ENCODE measurements around the gene TUBB2B. TPM values are rescaled to one million over a fixed set of nuclear protein-coding genes. Genes with fewer than 3 reads are reported as not detected.
"Not testable (repeated sequence)": the region's sequence is repeated elsewhere in the genome, so short reads cannot be mapped to it uniquely, and the experiment has no call there.

Gene TUBB2B
- total and polyA plus RNA-seq, 2 experiments from 2014 or later, result 29.8 to 57.6 TPM

DNA sequence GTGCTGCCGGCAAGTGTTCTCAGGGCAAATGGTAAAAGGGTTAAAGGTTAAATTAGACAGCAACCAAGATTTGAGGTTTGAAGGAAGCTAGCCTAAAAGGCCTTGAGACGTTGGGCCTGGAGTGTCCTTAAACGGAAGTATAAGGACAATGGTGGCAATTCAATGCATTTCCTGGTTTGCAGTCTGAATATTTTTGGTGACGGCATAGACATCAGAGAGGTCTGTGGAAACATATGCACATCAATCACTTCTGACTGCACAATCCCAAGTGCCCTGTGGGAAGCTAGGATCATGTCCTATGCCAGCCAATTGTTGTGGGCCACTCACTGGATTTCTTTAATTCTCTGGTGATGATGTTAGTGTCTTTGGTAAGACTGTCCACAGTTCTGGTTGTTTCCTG, 44.4 kb downstream of the TUBB2B start:
- Histone ChIP-seq H3K27ac (no peak overlapping the region), H3K4me3 (no peak overlapping the region), H3K4me1 (ENCODE audit: low read depth) (no peaks in the 10 kb centered on the region), H3K9me3 (ENCODE audit: low read depth) (no peaks in the 10 kb centered on the region), H3K27me3 (no peaks in the 10 kb centered on the region), H3K36me3 (no peaks in the 10 kb centered on the region)
- TF ChIP-seq, protein P1, sequence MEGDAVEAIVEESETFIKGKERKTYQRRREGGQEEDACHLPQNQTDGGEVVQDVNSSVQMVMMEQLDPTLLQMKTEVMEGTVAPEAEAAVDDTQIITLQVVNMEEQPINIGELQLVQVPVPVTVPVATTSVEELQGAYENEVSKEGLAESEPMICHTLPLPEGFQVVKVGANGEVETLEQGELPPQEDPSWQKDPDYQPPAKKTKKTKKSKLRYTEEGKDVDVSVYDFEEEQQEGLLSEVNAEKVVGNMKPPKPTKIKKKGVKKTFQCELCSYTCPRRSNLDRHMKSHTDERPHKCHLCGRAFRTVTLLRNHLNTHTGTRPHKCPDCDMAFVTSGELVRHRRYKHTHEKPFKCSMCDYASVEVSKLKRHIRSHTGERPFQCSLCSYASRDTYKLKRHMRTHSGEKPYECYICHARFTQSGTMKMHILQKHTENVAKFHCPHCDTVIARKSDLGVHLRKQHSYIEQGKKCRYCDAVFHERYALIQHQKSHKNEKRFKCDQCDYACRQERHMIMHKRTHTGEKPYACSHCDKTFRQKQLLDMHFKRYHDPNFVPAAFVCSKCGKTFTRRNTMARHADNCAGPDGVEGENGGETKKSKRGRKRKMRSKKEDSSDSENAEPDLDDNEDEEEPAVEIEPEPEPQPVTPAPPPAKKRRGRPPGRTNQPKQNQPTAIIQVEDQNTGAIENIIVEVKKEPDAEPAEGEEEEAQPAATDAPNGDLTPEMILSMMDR (IDR thresholded peaks at IDR 0.05; ENCODE audit: low read depth, low read length), result no peak
- DNase-seq (ENCODE audit: low read depth in 1 of 2, low spot score in 1 of 2), result no peak

DNA sequence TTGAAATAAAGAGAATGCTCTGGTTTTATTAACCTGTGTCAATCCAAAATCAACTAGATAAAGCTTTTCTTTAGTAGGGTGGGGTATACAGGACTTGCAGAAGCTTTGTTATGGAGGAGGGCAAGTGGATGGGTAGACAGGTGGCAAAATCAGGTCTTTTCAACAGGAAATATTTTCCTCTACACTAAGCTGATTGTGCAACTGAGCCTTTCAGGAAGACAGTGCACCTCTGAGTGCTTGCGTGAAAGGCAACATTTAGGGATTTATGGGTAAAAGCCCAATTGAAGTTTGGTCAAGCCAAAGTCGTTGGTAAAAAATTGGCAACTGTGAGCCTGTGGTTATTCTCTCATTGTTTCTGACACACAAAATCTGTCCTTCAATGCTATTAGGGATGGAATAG, 46.3 kb downstream of the TUBB2B start:
- TF ChIP-seq, protein P1 (IDR thresholded peaks at IDR 0.05; ENCODE audit: low read depth, low read length), result no peak
- DNase-seq (ENCODE audit: low read depth in 1 of 2, low spot score in 1 of 2), result no peak
- H3K27ac ChIP-seq, result no peak overlapping the region
- no peaks in the 10 kb centered on the region for H3K4me1 ChIP-seq (ENCODE audit: low read depth)
- H3K4me3 ChIP-seq, result no peak overlapping the region
- no peaks in the 10 kb centered on the region for H3K27me3 ChIP-seq
- no peaks in the 10 kb centered on the region for H3K9me3 ChIP-seq (ENCODE audit: low read depth)
- H3K36me3 ChIP-seq, result no peaks in the 10 kb centered on the region

DNA sequence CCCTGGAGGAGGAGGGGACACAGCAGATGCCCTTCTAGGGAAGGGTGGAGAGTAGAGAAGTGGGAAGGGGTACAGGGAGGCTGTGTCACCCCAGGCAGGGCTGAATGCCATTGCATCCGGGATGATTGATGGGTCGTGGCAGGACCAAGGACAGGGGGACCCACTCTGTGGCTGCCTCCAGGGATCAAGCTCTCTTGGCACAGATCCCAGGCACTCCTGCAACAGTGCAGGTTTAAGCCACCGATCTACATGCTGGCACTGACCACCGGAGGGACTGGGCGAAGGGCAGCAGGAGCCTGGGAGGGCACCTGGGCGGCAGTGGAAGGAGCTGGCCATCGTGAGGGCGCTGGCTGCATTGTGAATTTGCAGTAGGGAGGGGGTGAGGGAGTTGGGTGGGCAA, 47.5 kb downstream of the TUBB2B start:
- H3K9me3 ChIP-seq (ENCODE audit: low read depth); H3K27ac ChIP-seq; DNase-seq (ENCODE audit: low read depth in 1 of 2, low spot score in 1 of 2); H3K36me3 ChIP-seq; H3K27me3 ChIP-seq; H3K4me3 ChIP-seq; H3K4me1 ChIP-seq (ENCODE audit: low read depth): not testable (repeated sequence)

DNA sequence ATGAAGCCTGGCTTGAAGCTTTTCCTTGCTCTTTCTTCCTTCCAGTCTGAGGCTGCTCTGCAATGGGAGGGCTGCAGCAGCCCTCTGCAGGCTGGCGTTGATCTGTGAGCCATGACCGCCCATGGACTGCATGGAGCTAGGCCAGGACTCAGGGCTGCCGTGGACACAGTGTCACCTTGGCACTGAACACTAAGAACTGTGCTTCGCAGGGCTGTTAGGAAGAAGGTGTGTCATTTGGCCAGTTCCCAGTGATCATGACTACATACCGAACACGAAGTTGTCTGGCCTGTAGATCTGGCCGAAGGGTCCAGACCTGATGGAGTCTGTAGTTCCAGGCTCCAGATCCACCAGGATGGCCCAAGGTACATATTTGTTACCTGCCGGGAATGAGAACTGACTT, 48.8 kb downstream of the TUBB2B start:
- not testable (repeated sequence) for H3K9me3 ChIP-seq (ENCODE audit: low read depth); H3K36me3 ChIP-seq; DNase-seq (ENCODE audit: low read depth in 1 of 2, low spot score in 1 of 2); H3K4me3 ChIP-seq; H3K4me1 ChIP-seq (ENCODE audit: low read depth); H3K27me3 ChIP-seq; H3K27ac ChIP-seq

DNA sequence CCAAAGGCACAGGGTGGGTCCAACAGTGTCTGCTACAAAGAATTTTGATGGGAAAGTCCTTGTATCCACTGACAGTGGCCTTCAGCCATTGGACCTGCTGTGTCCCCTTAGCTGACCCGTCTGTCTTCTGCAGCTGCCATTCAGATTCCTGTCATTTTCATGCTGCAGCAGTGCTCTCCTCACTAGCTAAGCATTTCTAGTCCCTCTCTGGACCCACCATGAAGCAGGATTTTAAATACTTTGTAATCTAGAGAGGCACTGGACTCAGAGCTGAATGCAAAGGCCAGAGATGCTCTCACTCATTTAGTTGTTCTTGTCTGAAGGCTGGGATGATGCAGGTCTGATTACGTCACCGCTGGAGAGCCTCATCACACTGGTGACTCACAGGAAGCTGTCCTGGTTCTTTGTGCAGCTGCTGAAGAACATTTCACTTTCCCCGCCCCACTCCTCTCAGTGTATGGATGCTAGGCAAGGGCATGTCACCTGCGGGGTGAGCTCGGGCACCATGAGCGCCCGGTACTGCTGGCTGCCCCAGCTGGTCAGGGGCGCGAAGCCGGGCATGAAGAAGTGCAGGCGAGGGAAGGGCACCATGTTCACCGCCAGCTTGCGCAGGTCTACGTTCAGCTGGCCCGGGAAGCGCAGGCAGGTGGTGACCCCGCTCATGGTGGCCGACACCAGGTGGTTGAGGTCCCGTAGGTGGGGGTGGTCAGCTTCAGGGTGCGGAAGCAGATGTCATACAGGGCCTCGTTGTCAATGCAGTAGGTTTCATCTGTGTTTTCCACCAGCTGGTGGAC, 50.7 kb downstream of the TUBB2B start:
- H3K4me3 ChIP-seq, result no peak overlapping the region
- DNase-seq (ENCODE audit: low read depth in 1 of 2, low spot score in 1 of 2), result peak in 1 of 2 donors; percentile 94
- no peak overlapping the region for H3K27ac ChIP-seq
- no peaks in the 10 kb centered on the region for H3K36me3 ChIP-seq
- H3K4me1 ChIP-seq (ENCODE audit: low read depth), result no peaks in the 10 kb centered on the region
- TF ChIP-seq, protein P1 (IDR thresholded peaks at IDR 0.05; ENCODE audit: low read depth, low read length), result no peak
- H3K27me3 ChIP-seq, result no peaks in the 10 kb centered on the region
- H3K9me3 ChIP-seq (ENCODE audit: low read depth), result no peaks in the 10 kb centered on the region

DNA sequence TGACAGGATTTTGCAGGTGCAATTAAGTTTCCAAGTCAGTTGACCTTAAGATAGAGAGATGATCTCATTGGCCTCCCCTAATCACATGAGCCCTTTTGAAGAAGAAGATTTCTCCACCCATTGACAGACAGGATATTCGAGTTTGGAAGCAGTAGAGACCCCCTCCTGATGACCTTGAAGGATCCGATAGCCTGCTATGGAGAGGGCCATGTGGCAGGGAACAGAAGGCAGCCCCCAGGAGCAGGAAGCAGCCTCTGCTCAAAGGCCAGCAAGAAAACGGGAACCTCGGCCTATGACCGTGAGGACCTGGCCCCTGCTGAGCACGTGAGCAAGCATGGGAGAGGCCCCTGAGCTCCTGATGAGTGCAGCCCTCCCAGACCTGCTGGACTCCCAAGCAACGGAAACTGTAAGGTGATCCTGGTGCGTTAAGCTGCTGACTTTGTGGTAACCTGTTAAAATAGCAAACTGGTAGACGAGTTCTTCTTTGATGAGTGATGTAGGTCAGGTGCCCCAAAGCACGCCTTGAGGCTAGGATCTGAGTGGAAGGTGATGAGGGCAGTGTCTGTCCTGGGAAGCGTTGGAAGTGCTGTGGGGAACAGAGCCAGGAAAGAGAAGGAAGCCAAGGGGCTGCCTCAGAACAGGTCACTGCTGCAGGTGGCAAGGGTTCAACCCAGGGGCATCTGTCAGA, 51.6 kb downstream of the TUBB2B start:
- no peaks in the 10 kb centered on the region for H3K4me1 ChIP-seq (ENCODE audit: low read depth)
- H3K9me3 ChIP-seq (ENCODE audit: low read depth), result no peaks in the 10 kb centered on the region
- no peak for DNase-seq (ENCODE audit: low read depth in 1 of 2, low spot score in 1 of 2)
- H3K4me3 ChIP-seq, result no peak overlapping the region
- H3K36me3 ChIP-seq, result no peaks in the 10 kb centered on the region
- no peak overlapping the region for H3K27ac ChIP-seq
- no peaks in the 10 kb centered on the region for H3K27me3 ChIP-seq
- TF ChIP-seq, protein P1 (IDR thresholded peaks at IDR 0.05; ENCODE audit: low read depth, low read length), result no peak

Other genes with a start within 250 kb of the TUBB2B start
- gene NQO2, start 227.8 kb downstream of the TUBB2B start, total RNA-seq, result 38.7 and 42.7 TPM in 2 replicates
- 92.8 and 103 TPM in 2 replicates for gene NQO2, start 227.8 kb downstream of the TUBB2B start, polyA plus RNA-seq
- 3.4 and 4.5 TPM in 2 replicates for gene RIPK1, start 159.2 kb downstream of the TUBB2B start, total RNA-seq
- gene RIPK1, start 159.2 kb downstream of the TUBB2B start, polyA plus RNA-seq, result 4.1 and 7.4 TPM in 2 replicates
- gene BPHL, start 108.9 kb downstream of the TUBB2B start, total RNA-seq, result 27.2 and 34.8 TPM in 2 replicates
- 61.3 and 72.2 TPM in 2 replicates for gene BPHL, start 108.9 kb downstream of the TUBB2B start, polyA plus RNA-seq
- 46.3 and 95.3 TPM in 2 replicates for gene TUBB2A, start 70.1 kb downstream of the TUBB2B start, total RNA-seq
- gene TUBB2A, start 70.1 kb downstream of the TUBB2B start, polyA plus RNA-seq, result 59.9 and 110 TPM in 2 replicates
- gene PSMG4, start 31.3 kb upstream of the TUBB2B start, total RNA-seq, result 22.2 and 23.3 TPM in 2 replicates
- 32.6 and 44.0 TPM in 2 replicates for gene PSMG4, start 31.3 kb upstream of the TUBB2B start, polyA plus RNA-seq
- gene SLC22A23, start 229.4 kb upstream of the TUBB2B start, total RNA-seq, result 14.6 and 24.9 TPM in 2 replicates
- gene SLC22A23, start 229.4 kb upstream of the TUBB2B start, polyA plus RNA-seq, result 15.7 and 21.6 TPM in 2 replicates

Measured in cardiac muscle cell (in vitro differentiated cells and primary cell).